ENCODE measurements around the gene CIT.

CIT gene

GRCh38 chr12:119705182-119705581, 171.9 kb downstream of the CIT start:
- TF ChIP-seq, protein P1, sequence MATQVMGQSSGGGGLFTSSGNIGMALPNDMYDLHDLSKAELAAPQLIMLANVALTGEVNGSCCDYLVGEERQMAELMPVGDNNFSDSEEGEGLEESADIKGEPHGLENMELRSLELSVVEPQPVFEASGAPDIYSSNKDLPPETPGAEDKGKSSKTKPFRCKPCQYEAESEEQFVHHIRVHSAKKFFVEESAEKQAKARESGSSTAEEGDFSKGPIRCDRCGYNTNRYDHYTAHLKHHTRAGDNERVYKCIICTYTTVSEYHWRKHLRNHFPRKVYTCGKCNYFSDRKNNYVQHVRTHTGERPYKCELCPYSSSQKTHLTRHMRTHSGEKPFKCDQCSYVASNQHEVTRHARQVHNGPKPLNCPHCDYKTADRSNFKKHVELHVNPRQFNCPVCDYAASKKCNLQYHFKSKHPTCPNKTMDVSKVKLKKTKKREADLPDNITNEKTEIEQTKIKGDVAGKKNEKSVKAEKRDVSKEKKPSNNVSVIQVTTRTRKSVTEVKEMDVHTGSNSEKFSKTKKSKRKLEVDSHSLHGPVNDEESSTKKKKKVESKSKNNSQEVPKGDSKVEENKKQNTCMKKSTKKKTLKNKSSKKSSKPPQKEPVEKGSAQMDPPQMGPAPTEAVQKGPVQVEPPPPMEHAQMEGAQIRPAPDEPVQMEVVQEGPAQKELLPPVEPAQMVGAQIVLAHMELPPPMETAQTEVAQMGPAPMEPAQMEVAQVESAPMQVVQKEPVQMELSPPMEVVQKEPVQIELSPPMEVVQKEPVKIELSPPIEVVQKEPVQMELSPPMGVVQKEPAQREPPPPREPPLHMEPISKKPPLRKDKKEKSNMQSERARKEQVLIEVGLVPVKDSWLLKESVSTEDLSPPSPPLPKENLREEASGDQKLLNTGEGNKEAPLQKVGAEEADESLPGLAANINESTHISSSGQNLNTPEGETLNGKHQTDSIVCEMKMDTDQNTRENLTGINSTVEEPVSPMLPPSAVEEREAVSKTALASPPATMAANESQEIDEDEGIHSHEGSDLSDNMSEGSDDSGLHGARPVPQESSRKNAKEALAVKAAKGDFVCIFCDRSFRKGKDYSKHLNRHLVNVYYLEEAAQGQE (IDR thresholded peaks at IDR 0.05; ENCODE audit: insufficient read depth in 1 of 2, low read depth in 2 of 2, low read length in 2 of 2) = no peak
- TF ChIP-seq POLR2AphosphoS5 (IDR thresholded peaks at IDR 0.05; ENCODE audit: low read depth, low read length) (no peak), FOXP2 (optimal IDR thresholded peaks at IDR 0.05; ENCODE audit: borderline replicate concordance, extremely low read depth, extremely low read length, insufficient read depth) (no peak), SIN3A (IDR thresholded peaks at IDR 0.05; ENCODE audit: borderline replicate concordance, insufficient read depth, low read length) (no peak), TAF1 (IDR thresholded peaks at IDR 0.05; ENCODE audit: borderline replicate concordance, insufficient read depth, low read length) (no peak)

DNA sequence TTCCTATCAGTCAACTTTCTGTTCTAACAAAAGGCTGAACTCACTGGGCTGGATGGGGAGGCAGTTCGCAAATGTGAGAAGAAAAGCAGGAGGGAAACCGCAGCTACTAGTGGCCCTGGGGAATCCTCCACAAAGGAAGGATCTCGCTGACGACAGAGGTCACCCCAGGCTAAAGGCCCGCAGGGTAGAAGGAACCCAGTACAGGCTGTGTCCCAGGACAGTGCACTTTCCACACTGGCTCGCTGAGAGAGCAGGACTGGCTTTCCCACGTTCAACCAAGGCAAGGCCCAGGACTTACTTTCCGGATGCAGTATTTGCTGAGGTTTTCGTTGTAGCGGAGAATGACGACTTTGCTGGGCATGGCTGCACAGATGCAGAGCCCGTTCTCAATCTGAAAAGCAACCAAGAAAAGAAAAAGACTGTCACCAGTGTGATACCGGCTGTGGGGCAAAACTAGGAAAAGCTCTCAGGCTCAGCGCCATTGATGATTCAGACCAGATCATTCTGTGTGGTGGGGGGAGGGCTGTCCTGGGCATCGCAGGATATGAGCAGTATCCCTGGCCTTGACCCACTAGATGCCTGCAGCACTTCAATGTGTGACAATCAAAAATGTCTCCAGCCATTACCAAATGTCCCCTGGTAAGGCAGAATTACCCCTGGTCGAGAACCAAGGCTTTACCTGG, 172.9 kb downstream of the CIT start:
- TF ChIP-seq SIN3A (IDR thresholded peaks at IDR 0.05; ENCODE audit: borderline replicate concordance, insufficient read depth, low read length) = no peak
- no peak for TF ChIP-seq TAF1 (IDR thresholded peaks at IDR 0.05; ENCODE audit: borderline replicate concordance, insufficient read depth, low read length)
- no peak for TF ChIP-seq FOXP2 (optimal IDR thresholded peaks at IDR 0.05; ENCODE audit: borderline replicate concordance, extremely low read depth, extremely low read length, insufficient read depth)
- TF ChIP-seq, protein P1 (IDR thresholded peaks at IDR 0.05; ENCODE audit: insufficient read depth in 1 of 2, low read depth in 2 of 2, low read length in 2 of 2) = no peak
- TF ChIP-seq POLR2AphosphoS5 (IDR thresholded peaks at IDR 0.05; ENCODE audit: low read depth, low read length) = no peak

GRCh38 chr12:119700078-119700477, 177.0 kb downstream of the CIT start:
- TF ChIP-seq, protein P1 (IDR thresholded peaks at IDR 0.05; ENCODE audit: insufficient read depth in 1 of 2, low read depth in 2 of 2, low read length in 2 of 2) = no peak
- TF ChIP-seq POLR2AphosphoS5 (IDR thresholded peaks at IDR 0.05; ENCODE audit: low read depth, low read length) (no peak), SIN3A (IDR thresholded peaks at IDR 0.05; ENCODE audit: borderline replicate concordance, insufficient read depth, low read length) (no peak), FOXP2 (optimal IDR thresholded peaks at IDR 0.05; ENCODE audit: borderline replicate concordance, extremely low read depth, extremely low read length, insufficient read depth) (no peak), TAF1 (IDR thresholded peaks at IDR 0.05; ENCODE audit: borderline replicate concordance, insufficient read depth, low read length) (no peak)

- TF ChIP-seq SIN3A (IDR thresholded peaks at IDR 0.05; ENCODE audit: borderline replicate concordance, insufficient read depth, low read length) (no peak), POLR2AphosphoS5 (IDR thresholded peaks at IDR 0.05; ENCODE audit: low read depth, low read length) (no peak), FOXP2 (optimal IDR thresholded peaks at IDR 0.05; ENCODE audit: borderline replicate concordance, extremely low read depth, extremely low read length, insufficient read depth) (no peak), TAF1 (IDR thresholded peaks at IDR 0.05; ENCODE audit: borderline replicate concordance, insufficient read depth, low read length) (no peak)
Observed at GRCh38 chr12:119699199-119699760, 177.8 kb downstream of the CIT start.

DNA sequence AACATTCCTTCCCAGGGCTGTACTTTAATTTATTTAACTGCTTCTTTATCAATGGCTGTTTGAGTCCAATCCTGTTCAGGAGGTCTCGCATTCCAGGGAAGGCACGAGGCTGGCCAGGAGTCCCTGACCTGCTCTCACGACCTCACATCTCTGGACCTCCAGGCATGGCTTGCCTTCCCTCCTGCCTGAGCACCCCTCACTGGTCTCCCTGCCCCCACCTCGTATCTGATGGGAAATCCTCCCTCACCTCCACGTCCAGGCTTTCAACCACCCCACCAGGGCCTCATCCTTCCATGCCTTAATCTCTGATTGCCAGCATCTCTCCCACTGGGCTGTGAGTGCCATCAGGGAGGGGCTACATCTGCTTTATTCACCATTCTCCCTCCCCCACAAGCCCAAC, 180.2 kb downstream of the CIT start:
- TF ChIP-seq, protein P1 (IDR thresholded peaks at IDR 0.05; ENCODE audit: insufficient read depth in 1 of 2, low read depth in 2 of 2, low read length in 2 of 2) = no peak
- TF ChIP-seq SIN3A (IDR thresholded peaks at IDR 0.05; ENCODE audit: borderline replicate concordance, insufficient read depth, low read length) = no peak
- no peak for TF ChIP-seq FOXP2 (optimal IDR thresholded peaks at IDR 0.05; ENCODE audit: borderline replicate concordance, extremely low read depth, extremely low read length, insufficient read depth)
- TF ChIP-seq POLR2AphosphoS5 (IDR thresholded peaks at IDR 0.05; ENCODE audit: low read depth, low read length) = no peak
- no peak for TF ChIP-seq TAF1 (IDR thresholded peaks at IDR 0.05; ENCODE audit: borderline replicate concordance, insufficient read depth, low read length)
